HG03460 (cell line): ENCODE measurements around the gene RARRES2.

Experiments
- ATAC-seq: cut with Tn5 transposase; IDR thresholded peaks from one replicate; pipeline ENCODE4 v1.9.1; 2021; ENCODE audit not compliant: unreplicated experiment

The RARRES2 gene

GRCh38 chr7:150338166-150338829 is 3.1 kb downstream of the RARRES2 start:
- no peak for ATAC-seq

GRCh38 chr7:150337659-150338081 is 3.8 kb downstream of the RARRES2 start:
- ATAC-seq = no peak

GRCh38 chr7:150337179-150337578 is 4.2 kb downstream of the RARRES2 start:
- no peak for ATAC-seq

- no peak for ATAC-seq
Measured at GRCh38 chr7:150336746-150337145, 4.7 kb downstream of the RARRES2 start.

GRCh38 chr7:150335774-150336112 is 5.7 kb downstream of the RARRES2 start:
- ATAC-seq = no peak

GRCh38 chr7:150335108-150335773 is 6.2 kb downstream of the RARRES2 start:
- ATAC-seq = no peak

GRCh38 chr7:150334108-150334507 is 7.3 kb downstream of the RARRES2 start:
- ATAC-seq = no peak

GRCh38 chr7:150333659-150334058 is 7.8 kb downstream of the RARRES2 start:
- ATAC-seq = no peak

- ATAC-seq = no peak
Measured at GRCh38 chr7:150332852-150333635, 8.4 kb downstream of the RARRES2 start.

- ATAC-seq = no peak
Measured at GRCh38 chr7:150330211-150330885, 11.1 kb downstream of the RARRES2 start.

- no peak for ATAC-seq
Measured at GRCh38 chr7:150329331-150330120, 11.9 kb downstream of the RARRES2 start.

GRCh38 chr7:150327308-150327707 is 14.1 kb downstream of the RARRES2 start:
- ATAC-seq = no peak

- no peak for ATAC-seq
Measured at GRCh38 chr7:150326657-150327268, 14.7 kb downstream of the RARRES2 start.

GRCh38 chr7:150325901-150326300 is 15.5 kb downstream of the RARRES2 start:
- no peak for ATAC-seq

GRCh38 chr7:150325110-150325611 is 16.3 kb downstream of the RARRES2 start:
- no peak for ATAC-seq

GRCh38 chr7:150324373-150324961 is 17.0 kb downstream of the RARRES2 start:
- ATAC-seq = no peak

- no peak for ATAC-seq
Measured at GRCh38 chr7:150323682-150324372, 17.6 kb downstream of the RARRES2 start.

GRCh38 chr7:150322833-150323681 is 18.4 kb downstream of the RARRES2 start, which contains the start of the genes ACTR3C and LRRC61:
TSS of gene ACTR3C (minus strand) at chr7:150323545. CDS start at chr7:150295296, 28,249 bp downstream.
TSS of gene LRRC61 (plus strand) at chr7:150323355. CDS start at chr7:150336862, 13,507 bp downstream.
- ATAC-seq = peak; percentile 60
